NT2/D1 (cell line): ENCODE results near the gene IMMP2L.
"Not testable (repeated sequence)": the region's sequence is repeated elsewhere in the genome, so short reads cannot be mapped to it uniquely, and the experiment has no call there.

Experiments
- DNase-seq: peaks from one replicate; pipeline ENCODE4 v3.0.0-alpha.2; 2011; ENCODE audit warnings: low read depth, low spot score
- H3K27me3 ChIP-seq: 2 replicates; pipeline ENCODE4 v1.6.0; 2011; ENCODE audit warnings: mild to moderate bottlenecking; ENCODE audit not compliant: insufficient read length, insufficient read depth
- H3K36me3 ChIP-seq: 2 replicates; pipeline ENCODE4 v1.6.1; 2011; ENCODE audit warnings: mild to moderate bottlenecking, low read length, mixed read lengths; ENCODE audit not compliant: insufficient read depth, insufficient read length
- H3K4me1 ChIP-seq: 2 replicates; pipeline ENCODE4 v1.5.1; 2011; ENCODE audit not compliant: insufficient read depth, insufficient read length
- H3K4me3 ChIP-seq: 2 replicates; pipeline ENCODE4 v1.5.1; 2011; ENCODE audit warnings: low read depth; ENCODE audit not compliant: insufficient read length
- H3K9ac ChIP-seq: 2 replicates; pipeline ENCODE4 v1.6.0; 2011; ENCODE audit warnings: low read depth; ENCODE audit not compliant: insufficient read length
- H3K9me3 ChIP-seq: 2 replicates; pipeline ENCODE4 v1.5.1; 2011; ENCODE audit warnings: mild to moderate bottlenecking, low read length; ENCODE audit not compliant: insufficient read depth
- SUZ12 ChIP-seq: IDR thresholded peaks from 2 replicates; pipeline ENCODE4 v1.6.1; 2011; ENCODE audit not compliant: insufficient read length, insufficient read depth; ENCODE audit errors: extremely low read depth
- YY1 ChIP-seq: IDR thresholded peaks from 2 replicates; pipeline ENCODE4 v1.6.1; 2011; ENCODE audit not compliant: insufficient read length, insufficient read depth
- ZNF274 ChIP-seq: IDR thresholded peaks from 2 replicates; pipeline ENCODE4 v1.6.1; 2011; ENCODE audit warnings: mild to moderate bottlenecking, low read depth, low read length

Gene IMMP2L

DNA sequence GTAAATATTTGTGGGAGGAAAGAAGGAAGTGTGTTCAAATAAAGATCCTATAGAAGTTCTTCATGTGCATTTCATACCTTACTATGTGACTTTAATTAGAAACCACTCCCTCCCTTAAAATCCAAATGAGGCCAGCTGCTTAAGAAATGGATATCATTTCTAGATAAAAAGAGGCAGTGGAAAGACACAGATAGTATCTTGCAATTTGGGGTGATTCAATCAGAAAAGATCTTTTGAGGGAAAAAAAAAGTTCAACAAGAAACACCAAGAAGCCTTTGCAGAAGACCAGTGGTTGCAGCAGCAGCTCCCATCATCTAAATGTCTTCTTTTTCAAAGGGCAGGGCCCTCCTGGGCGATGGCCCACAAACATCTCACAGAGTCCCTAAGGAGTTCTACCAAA, 271.3 kb downstream of the IMMP2L start:
- DNase-seq: no peak
- no peak for TF ChIP-seq YY1
- no peak for TF ChIP-seq ZNF274
- TF ChIP-seq SUZ12: no peak
- no peaks in the 10 kb centered on the region for H3K9me3 ChIP-seq
- H3K9ac ChIP-seq: no peak overlapping the region
- no peak overlapping the region for H3K4me3 ChIP-seq
- H3K4me1 ChIP-seq: no peaks in the 10 kb centered on the region
- H3K36me3 ChIP-seq: no peaks in the 10 kb centered on the region
- no peaks in the 10 kb centered on the region for H3K27me3 ChIP-seq

DNA sequence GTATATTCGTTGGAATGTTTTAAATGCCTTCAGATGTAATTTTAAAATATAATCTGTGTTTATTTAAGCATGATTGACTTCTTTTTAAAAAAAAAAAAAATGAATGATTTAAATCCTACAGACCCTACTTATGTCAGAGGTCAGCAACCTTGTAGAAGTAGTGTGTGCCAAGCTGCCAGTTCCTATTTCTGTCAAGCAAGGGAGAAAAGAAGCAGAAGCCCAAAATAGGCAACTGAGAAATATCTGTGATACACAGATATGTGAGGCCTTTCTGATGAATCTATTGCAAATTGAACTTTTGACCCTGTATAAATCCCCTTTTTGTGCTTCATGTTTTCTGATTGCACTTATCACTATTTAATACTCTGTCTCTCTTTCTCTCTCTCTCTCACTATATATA, 271.9 kb downstream of the IMMP2L start:
- H3K27me3 ChIP-seq: no peaks in the 10 kb centered on the region
- H3K9me3 ChIP-seq: no peaks in the 10 kb centered on the region
- no peak for DNase-seq
- TF ChIP-seq SUZ12: no peak
- TF ChIP-seq YY1: no peak
- TF ChIP-seq ZNF274: no peak
- H3K4me1 ChIP-seq: no peaks in the 10 kb centered on the region
- H3K9ac ChIP-seq: no peak overlapping the region
- no peaks in the 10 kb centered on the region for H3K36me3 ChIP-seq
- H3K4me3 ChIP-seq: no peak overlapping the region

DNA sequence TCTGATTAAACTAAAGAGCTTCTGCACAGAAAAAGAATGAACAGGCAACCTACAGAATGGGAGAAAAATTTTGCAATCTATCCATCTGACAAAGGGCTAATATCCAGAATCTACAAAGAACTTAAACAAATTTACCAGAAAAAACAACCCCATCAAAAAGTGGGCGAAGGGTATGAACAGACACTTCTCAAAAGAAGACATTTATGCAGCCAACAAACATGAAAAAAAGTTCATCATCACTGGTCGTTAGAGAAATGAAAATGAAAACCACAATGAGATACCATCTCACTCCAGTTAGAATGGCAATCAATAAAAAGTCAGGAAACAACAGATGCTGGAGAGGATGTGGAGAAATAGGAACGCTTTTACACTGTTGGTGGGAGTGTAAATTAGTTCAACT, 273.9 kb downstream of the IMMP2L start:
- H3K4me3 ChIP-seq, H3K27me3 ChIP-seq, H3K9ac ChIP-seq, H3K9me3 ChIP-seq, H3K4me1 ChIP-seq, H3K36me3 ChIP-seq, DNase-seq: not testable (repeated sequence)

DNA sequence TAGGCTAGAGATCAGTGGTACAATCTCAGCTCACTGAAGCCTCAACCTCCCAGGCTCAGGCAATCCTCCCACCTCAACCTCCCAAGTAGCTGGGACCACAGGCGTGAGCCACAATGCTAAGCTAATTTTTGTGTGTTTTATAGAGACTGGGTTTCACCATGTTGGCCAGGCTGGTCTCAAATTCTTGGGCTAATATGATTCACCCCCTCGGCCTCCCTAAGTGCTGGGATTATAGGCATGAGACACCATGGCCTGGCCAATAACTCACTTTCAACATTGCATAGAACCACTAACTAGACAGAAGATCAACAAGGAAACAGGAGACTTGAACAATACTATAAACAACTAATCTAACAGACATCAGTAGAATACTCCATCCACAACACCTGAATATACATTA, 279.7 kb downstream of the IMMP2L start:
- no peaks in the 10 kb centered on the region for H3K27me3 ChIP-seq
- no peak for DNase-seq
- H3K36me3 ChIP-seq: no peaks in the 10 kb centered on the region
- TF ChIP-seq ZNF274 (no peak), SUZ12 (no peak), YY1 (no peak)
- H3K4me3 ChIP-seq: no peak overlapping the region
- no peaks in the 10 kb centered on the region for H3K9me3 ChIP-seq
- H3K4me1 ChIP-seq: no peaks in the 10 kb centered on the region
- H3K9ac ChIP-seq: no peak overlapping the region

DNA sequence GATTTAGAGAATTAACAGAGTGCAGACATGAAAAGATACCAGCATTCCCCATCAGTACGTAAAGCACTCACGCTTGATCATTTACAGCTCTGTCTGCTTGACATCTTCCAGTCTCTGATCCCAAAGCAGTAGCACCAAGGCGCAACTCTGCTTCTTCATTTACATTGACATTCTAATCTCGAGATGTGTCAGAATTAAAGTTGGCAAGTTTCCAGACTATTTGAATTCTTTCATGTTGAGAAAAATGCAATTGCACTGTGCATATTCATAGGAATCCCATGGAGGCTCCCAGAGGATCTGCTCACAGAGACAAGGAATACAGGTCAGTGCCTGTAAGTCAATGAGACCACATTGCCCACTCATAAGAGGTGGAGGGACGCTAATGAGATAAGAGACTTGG, 287.4 kb downstream of the IMMP2L start:
- H3K9ac ChIP-seq: no peak overlapping the region
- no peaks in the 10 kb centered on the region for H3K36me3 ChIP-seq
- H3K9me3 ChIP-seq: no peaks in the 10 kb centered on the region
- no peak for TF ChIP-seq ZNF274
- no peak for TF ChIP-seq YY1
- TF ChIP-seq SUZ12: no peak
- H3K4me3 ChIP-seq: no peak overlapping the region
- H3K27me3 ChIP-seq: no peaks in the 10 kb centered on the region
- no peaks in the 10 kb centered on the region for H3K4me1 ChIP-seq
- DNase-seq: no peak

DNA sequence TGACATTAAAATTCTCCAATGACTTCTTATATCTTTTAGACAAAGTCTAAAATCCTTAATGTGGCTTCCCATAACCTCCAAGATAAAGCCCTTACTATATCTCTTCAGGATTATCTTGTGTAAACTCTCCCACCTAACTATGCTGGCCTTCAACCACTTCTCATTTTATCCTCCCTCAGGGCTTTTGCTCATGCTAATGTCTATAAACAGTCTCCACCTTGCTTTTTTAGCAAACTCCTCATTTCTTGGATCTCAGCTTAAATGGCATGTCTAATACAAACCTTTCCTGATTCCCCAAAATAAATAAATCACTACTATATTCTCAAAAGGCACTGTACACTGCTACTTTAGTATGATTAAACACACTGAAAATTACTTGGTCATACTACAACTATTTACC, 290.2 kb downstream of the IMMP2L start:
- no peaks in the 10 kb centered on the region for H3K36me3 ChIP-seq
- H3K27me3 ChIP-seq: no peaks in the 10 kb centered on the region
- H3K9ac ChIP-seq: no peak overlapping the region
- H3K9me3 ChIP-seq: no peaks in the 10 kb centered on the region
- H3K4me3 ChIP-seq: no peak overlapping the region
- TF ChIP-seq ZNF274 (no peak), SUZ12 (no peak), YY1 (no peak)
- no peaks in the 10 kb centered on the region for H3K4me1 ChIP-seq
- DNase-seq: no peak

DNA sequence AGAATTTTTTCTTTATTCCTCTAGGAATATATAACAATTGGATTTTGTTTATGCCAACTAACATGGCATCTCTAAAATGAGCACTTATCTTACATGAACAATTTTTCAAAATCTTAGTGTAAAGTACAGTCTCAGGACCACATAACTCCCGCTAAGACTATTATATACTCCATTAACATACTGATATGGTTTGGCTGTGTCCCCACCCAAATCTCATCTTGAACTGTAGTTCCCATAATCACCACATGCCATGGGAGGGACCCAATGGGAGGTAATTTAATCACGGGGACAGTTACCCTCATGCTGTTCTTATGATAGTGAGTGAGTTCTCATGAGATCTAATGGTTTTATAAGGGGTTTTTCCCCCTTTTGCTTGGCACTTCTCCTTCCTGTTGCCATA, 291.5 kb downstream of the IMMP2L start:
- not testable (repeated sequence) for H3K9ac ChIP-seq, H3K27me3 ChIP-seq, H3K9me3 ChIP-seq, DNase-seq, H3K4me1 ChIP-seq, H3K36me3 ChIP-seq, H3K4me3 ChIP-seq

DNA sequence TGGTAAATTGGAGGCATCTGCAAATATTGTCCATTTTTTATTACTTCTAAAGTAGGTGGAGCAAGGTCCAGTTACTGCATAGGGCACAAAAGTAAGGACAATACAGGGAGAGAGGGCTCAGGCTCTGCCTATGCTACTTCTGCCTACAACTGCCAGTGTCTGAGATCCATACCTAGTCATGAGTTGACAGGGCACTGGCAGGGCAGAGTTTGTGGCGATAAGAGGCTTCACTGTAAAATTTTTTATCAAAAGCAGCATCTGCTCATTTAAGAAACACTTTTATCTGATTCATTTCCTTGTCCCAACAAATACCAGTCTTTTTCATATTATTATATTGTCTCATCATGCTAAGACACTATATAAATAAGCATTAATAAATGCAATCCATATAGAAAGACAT, 293.4 kb downstream of the IMMP2L start:
- Histone ChIP-seq H3K4me1 (no peaks in the 10 kb centered on the region), H3K9me3 (no peaks in the 10 kb centered on the region), H3K27me3 (no peaks in the 10 kb centered on the region), H3K4me3 (no peak overlapping the region), H3K9ac (no peak overlapping the region), H3K36me3 (no peaks in the 10 kb centered on the region)
- DNase-seq: no peak
- TF ChIP-seq ZNF274: no peak
- no peak for TF ChIP-seq SUZ12
- TF ChIP-seq YY1: no peak
